A172 (cell line): ENCODE measurements around the gene TTC39C. TPM values are rescaled to one million over a fixed set of nuclear protein-coding genes. Genes with fewer than 3 reads are reported as not detected.

Experiments
- DNase-seq: peaks from one replicate; pipeline ENCODE4 v3.0.0-alpha.2; 2015; ENCODE audit warnings: low spot score
- total RNA-seq: library from RNA; depleted of rRNA; stranded (reverse); fragments of >200 nt; shearing (Covaris generic); gene quantifications from 2 replicates; pipeline ENCODE4 v1.2.3, GENCODE V29; 2014; rRNA removed

Gene TTC39C
- 17.8 and 21.8 TPM in 2 replicates for total RNA-seq

GRCh38 chr18:24014062-24014985, at the start of gene TTC39C:
TSS of gene TTC39C (plus strand) at chr18:24014754. CDS start at chr18:24014872, 118 bp downstream.
- DNase-seq, result peak; percentile 55

GRCh38 chr18:23966909-23967308, 47.6 kb upstream of the TTC39C start:
- no peak for DNase-seq

- DNase-seq, result no peak
These were observed 47.0 kb upstream of the TTC39C start for GRCh38 chr18:23967321-23968089.

GRCh38 chr18:23968638-23969604, 45.6 kb upstream of the TTC39C start:
- DNase-seq, result no peak

GRCh38 chr18:23969664-23970063, 44.9 kb upstream of the TTC39C start:
- DNase-seq, result no peak

GRCh38 chr18:23970161-23971096, 44.1 kb upstream of the TTC39C start:
- no peak for DNase-seq

GRCh38 chr18:23971097-23971440, 43.5 kb upstream of the TTC39C start:
- DNase-seq, result no peak

- DNase-seq, result no peak
These were observed 42.8 kb upstream of the TTC39C start for GRCh38 chr18:23971666-23972230.

- no peak for DNase-seq
These were observed 42.1 kb upstream of the TTC39C start for GRCh38 chr18:23972453-23972852.

GRCh38 chr18:23977103-23977502, 37.5 kb upstream of the TTC39C start:
- no peak for DNase-seq

GRCh38 chr18:23977719-23978483, 36.7 kb upstream of the TTC39C start:
- no peak for DNase-seq

GRCh38 chr18:23981369-23981980, 33.1 kb upstream of the TTC39C start:
- DNase-seq, result no peak

GRCh38 chr18:23982155-23983079, 32.1 kb upstream of the TTC39C start:
- peak; percentile 34 for DNase-seq

- DNase-seq, result no peak
These were observed 31.4 kb upstream of the TTC39C start for GRCh38 chr18:23983112-23983511.

GRCh38 chr18:23986600-23987359, 27.8 kb upstream of the TTC39C start:
- DNase-seq, result no peak

GRCh38 chr18:23990474-23991410, 23.8 kb upstream of the TTC39C start:
- no peak for DNase-seq
